ENCODE measurements around the gene SPOCK2.

GRCh38 chr10:72127571-72127970 is 39.2 kb upstream of the SPOCK2 start:
- TF ChIP-seq CTCF (optimal IDR thresholded peaks at IDR 0.05 in 1 of 3, IDR thresholded peaks at IDR 0.05 in 1 of 3, conservative IDR thresholded peaks at IDR 0.05 in 1 of 3; ENCODE audit: extremely low read depth in 1 of 3, insufficient read depth in 2 of 3, low read length in 3 of 3) (no peak), EZH2 (IDR thresholded peaks at IDR 0.05; ENCODE audit: low read length) (no peak)
